Neural cell (in vitro differentiated cells): ENCODE measurements around the gene IL36B.

Experiments
- CTCF ChIP-seq: fragments of 450-650 bp; IDR thresholded peaks from 2 replicates; pipeline ENCODE4 v1.5.1; 2014; ENCODE audit warnings: antibody characterized with exemption, mild to moderate bottlenecking, moderate library complexity; ENCODE audit not compliant: poor library complexity, severe bottlenecking
- EP300 ChIP-seq: fragments of 450-650 bp; conservative IDR thresholded peaks from 2 replicates; pipeline ENCODE4 v1.6.1; 2014; ENCODE audit warnings: antibody characterized with exemption, mild to moderate bottlenecking, moderate library complexity; ENCODE audit not compliant: poor library complexity, severe bottlenecking
- EZH2 ChIP-seq: fragments of 200-600, 300-800 bp; shearing (Covaris generic), sonication (generic); IDR thresholded peaks from 2 replicates; pipeline ENCODE4 v1.6.1; 2014; ENCODE audit warnings: antibody characterized with exemption, low read length, borderline replicate concordance, mild to moderate bottlenecking; ENCODE audit not compliant: insufficient read depth, poor library complexity, severe bottlenecking
- POLR2AphosphoS5 ChIP-seq: IDR thresholded peaks from 2 replicates; pipeline ENCODE4 v1.6.1; 2012
- RAD21 ChIP-seq: fragments of 450-650 bp; conservative IDR thresholded peaks from 2 replicates; pipeline ENCODE4 v1.6.1; 2014; ENCODE audit warnings: antibody characterized with exemption, mild to moderate bottlenecking, moderate library complexity
- REST ChIP-seq: IDR thresholded peaks from 2 replicates; pipeline ENCODE4 v1.6.1; 2012; ENCODE audit warnings: borderline replicate concordance
- SMC3 ChIP-seq: fragments of 450-650 bp; conservative IDR thresholded peaks from 2 replicates; pipeline ENCODE4 v1.6.1; 2014; ENCODE audit warnings: antibody characterized with exemption, mild to moderate bottlenecking, moderate library complexity; ENCODE audit not compliant: poor library complexity
- TAF1 ChIP-seq: IDR thresholded peaks from 2 replicates; pipeline ENCODE4 v1.6.1; 2012; ENCODE audit warnings: low read depth

- TF ChIP-seq CTCF (no peak), REST (no peak), TAF1 (no peak), RAD21 (no peak), EZH2 (no peak), POLR2AphosphoS5 (no peak), SMC3 (no peak), EP300 (no peak)
Observed at GRCh38 chr2:113060396-113060795, 7.7 kb upstream of the IL36B start.
